Measurements from ENCODE around the gene TFAP2E.

DNA sequence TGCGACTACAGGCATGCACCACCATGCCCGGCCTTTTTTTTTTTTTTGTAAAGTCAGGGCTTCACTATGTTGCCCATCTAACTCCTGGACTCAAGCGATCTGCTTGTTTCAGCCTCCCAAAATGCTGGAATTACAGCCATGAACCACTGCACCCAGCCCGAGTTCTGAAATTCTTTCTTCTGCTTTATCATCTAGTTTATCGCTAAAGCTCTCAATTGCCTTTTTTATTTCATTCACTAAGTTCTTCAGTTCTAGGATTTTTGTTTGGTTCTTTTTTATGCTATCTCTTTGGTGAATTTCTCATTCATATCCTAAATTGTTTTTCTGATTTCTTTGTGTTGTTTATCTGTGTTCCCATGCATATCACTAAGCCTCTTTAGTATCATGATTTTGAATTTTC is 42.9 kb upstream of the TFAP2E start:
- TF ChIP-seq, protein P1, sequence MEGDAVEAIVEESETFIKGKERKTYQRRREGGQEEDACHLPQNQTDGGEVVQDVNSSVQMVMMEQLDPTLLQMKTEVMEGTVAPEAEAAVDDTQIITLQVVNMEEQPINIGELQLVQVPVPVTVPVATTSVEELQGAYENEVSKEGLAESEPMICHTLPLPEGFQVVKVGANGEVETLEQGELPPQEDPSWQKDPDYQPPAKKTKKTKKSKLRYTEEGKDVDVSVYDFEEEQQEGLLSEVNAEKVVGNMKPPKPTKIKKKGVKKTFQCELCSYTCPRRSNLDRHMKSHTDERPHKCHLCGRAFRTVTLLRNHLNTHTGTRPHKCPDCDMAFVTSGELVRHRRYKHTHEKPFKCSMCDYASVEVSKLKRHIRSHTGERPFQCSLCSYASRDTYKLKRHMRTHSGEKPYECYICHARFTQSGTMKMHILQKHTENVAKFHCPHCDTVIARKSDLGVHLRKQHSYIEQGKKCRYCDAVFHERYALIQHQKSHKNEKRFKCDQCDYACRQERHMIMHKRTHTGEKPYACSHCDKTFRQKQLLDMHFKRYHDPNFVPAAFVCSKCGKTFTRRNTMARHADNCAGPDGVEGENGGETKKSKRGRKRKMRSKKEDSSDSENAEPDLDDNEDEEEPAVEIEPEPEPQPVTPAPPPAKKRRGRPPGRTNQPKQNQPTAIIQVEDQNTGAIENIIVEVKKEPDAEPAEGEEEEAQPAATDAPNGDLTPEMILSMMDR (IDR thresholded peaks at IDR 0.05; ENCODE audit: poor library complexity), result no peak
- TF ChIP-seq EZH2 (IDR thresholded peaks at IDR 0.05; ENCODE audit: borderline replicate concordance), result no peak
